HG03103 (cell line): ENCODE results near the gene CPNE5.

Experiments
- ATAC-seq: cut with Tn5 transposase; IDR thresholded peaks from one replicate; pipeline ENCODE4 v1.9.1; 2021; ENCODE audit warnings: low read depth; ENCODE audit not compliant: unreplicated experiment

CPNE5 gene

GRCh38 chr6:36794713-36795065, 44.6 kb downstream of the CPNE5 start:
- ATAC-seq = no peak

DNA sequence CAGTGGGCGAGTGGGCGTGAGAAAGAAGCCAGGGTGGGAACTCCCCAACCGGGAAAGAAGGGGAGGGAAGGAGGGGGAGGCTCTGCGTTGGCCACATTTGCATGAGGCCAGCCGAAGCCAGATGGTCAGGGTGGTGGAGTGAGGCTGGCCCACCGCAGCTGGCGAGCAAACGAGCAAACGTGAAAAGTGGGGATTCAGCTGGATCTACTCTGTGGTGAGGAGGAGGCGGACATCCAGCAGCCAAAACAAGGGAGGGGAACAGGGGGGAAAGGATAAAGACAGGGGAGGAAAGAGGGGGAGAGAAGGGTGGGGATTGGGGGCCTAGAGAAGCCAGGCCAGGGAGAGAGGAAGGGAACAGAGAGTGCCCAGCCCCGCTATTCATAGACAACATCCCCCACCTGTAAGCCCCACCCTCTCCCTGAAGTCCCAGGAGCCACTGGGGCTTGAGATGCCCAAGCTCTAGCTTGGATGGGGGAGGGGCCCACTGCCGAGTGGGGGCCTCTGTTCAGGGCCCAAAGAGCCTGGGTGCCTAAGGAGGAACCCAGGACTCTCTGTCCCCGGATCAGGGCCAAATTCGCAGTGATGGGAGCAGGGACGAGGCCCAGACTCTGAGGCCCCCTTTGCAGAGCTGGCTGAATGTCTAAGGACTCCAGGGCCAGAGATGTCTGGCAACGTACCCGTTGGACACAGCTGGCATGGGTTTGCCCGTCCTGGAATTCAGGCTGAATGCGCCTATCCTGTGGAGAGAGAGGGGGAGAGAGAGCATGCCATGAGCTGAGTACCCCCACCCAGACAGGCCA, 45.1 kb downstream of the CPNE5 start:
- no peak for ATAC-seq

- ATAC-seq = no peak
Observed at GRCh38 chr6:36793296-36793912, 45.8 kb downstream of the CPNE5 start.

DNA sequence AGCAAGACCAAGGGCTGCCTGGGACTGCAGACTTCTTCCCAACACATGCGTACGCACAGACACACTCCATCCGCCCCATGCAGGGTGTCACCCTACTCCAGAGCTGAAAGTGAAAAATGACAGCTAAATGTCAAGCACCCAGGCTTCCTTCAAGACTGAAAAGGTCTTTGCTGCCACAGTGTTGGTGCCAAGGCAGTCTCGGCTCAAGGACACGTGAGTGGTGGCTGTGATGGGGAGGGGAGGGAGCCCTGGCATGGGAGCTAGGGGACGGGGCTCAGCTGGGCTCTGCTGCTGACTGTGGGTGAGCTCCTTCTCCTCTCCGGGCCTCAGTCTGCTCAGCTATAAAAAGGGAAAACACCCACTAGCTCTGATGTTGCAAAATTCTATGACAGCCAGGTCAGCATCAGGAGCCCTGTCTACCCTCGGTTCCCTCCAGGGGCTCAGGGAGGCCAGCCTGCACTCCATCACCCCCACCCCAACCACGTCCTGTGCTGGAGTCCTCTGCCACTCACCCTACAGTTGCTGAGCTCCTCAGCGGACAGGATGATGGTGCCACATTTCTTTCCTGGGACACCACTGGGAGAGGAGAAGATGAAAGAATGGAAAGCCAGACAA, 47.6 kb downstream of the CPNE5 start:
- ATAC-seq = no peak

DNA sequence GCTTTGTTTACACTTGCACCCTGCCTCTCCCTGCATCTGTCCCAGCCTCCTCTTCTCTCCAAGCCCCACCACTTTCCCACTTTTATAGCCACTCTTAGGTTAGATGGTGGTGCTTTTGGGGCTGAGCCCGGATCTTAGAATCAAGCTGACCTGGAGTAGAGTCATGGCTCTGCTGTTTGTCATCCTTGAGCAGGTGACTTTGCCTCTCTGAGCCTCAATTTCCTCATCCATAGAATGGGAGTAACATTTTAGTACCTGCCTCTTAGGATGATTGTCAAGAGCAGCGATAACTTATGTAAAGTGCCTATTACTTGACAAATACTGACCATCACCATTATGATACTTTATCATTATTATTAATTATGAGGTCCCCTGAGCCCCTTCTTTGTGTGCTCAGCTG, 48.2 kb downstream of the CPNE5 start:
- ATAC-seq = no peak

DNA sequence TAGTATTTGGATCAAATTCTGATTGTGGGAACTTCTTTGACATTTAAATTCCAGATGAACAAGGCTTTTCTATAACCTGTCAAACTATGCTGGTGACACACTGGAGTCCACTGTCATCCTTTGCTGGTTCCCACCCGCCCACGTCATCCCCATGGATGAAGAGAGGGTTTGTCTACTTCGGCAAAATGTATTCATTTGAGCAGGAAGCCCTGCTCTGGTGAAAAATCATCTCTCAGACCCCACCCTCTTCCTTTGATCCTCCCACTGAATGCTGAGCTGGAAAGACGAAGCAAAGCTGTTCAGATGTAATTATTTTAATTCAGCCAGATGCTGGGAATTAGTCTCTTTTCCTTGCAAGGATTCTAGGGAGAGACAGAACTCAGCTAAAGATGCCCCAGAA, 50.5 kb downstream of the CPNE5 start:
- no peak for ATAC-seq

GRCh38 chr6:36788186-36788585, 51.1 kb downstream of the CPNE5 start:
- no peak for ATAC-seq

GRCh38 chr6:36787210-36787609, 52.0 kb downstream of the CPNE5 start:
- ATAC-seq = no peak

GRCh38 chr6:36786055-36786675, 53.1 kb downstream of the CPNE5 start:
- no peak for ATAC-seq

DNA sequence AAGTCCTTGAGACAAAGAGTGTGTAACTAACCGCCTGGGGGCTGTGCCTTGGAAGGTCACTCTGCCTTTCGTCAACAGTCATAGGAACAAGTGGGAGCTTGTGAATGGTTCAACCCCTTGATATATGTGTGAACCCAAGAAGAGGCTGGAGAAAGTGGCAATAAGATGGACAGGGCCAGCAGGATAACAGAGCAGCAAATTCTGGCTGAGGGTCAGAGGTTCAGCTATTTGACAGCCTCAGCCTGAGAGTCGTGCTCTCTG, 54.9 kb downstream of the CPNE5 start:
- ATAC-seq = no peak

DNA sequence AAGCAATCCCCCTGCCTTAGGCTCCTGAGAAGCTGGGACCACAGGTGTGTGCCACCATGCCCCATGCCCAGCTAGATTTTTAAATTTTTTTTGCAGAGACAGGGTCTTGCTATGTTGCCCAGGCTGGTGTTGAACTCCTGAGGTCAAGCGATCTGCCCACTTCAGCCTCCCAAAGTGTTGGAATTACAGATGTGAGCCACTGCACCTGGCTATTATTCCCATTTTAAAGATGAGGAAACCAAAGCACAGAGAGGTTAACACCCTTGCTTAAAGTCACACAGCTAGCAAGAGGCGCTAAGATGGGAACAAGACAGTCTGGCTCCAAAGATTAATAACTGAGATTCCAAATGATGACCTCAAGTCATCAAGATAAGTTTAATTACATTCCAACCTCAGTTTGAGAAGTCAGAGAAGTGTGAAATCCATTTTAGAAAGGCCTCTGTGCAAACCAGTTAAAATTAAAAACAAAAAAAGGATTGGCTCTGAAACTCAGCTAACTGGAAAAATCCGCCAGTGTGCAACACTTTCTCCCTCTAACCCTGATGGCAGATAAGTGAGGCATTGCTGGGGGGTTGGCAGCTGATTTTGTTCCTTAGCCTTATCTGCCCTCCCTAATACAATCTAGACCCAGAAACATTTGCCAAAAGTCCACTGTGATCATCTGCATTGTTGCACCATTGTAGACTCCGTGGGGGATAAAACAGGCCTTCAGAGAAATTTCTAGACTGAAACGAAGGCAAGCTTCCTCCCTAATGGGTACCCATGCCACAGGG, 55.5 kb downstream of the CPNE5 start:
- ATAC-seq = no peak

DNA sequence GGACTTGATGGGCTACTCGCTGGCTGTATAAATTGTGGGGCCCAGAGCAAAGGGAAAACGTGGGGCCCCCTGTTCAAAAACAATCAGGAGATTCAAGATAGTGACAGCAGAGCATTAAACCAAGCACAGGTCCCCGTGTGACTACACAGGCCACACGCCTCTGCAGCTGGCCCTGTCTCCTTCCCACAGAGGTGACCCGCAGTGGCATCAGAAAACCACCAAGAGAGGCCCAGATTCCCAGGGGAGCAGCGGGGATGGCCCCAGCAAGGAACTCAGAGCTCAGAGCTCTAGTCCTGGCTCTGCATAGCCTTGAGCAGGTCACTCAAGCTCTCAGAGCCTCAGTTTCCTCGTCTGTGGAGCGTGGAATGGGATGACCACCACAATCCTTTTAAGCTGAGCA, 57.6 kb downstream of the CPNE5 start:
- ATAC-seq = no peak

DNA sequence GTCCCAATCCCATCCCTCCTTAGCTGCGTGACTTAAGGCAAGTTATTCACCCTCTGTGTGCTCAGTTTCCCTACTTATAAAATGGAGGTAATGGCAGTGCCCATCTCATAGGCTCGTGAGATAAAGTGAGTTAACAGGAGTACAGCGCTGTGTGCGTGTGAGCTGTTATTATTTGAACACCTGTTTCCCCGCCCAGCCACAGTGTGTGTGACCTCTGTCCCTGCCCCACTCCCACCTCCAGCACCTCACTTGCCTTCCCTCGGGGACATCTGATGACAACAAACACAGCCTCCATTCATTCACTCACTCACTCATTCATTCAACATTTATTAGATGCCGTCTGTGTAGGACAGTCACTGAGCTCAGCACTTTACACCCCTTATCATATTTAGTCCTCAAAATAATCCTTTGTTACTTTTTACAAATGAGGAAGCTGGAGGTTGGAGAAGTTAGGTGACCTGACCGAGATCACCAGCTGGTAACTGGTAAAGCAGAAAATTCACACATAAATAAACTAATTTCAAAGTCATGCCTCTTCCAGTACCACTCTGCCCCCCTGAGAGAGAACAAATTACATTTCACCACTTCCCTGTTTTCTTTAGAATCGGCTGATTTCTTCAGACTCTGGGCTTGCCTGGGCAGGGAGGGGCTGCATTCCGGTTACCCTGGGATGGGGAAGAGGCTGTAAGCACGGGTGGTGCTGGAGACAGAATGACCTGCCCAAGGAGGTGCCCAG, 58.6 kb downstream of the CPNE5 start:
- no peak for ATAC-seq

DNA sequence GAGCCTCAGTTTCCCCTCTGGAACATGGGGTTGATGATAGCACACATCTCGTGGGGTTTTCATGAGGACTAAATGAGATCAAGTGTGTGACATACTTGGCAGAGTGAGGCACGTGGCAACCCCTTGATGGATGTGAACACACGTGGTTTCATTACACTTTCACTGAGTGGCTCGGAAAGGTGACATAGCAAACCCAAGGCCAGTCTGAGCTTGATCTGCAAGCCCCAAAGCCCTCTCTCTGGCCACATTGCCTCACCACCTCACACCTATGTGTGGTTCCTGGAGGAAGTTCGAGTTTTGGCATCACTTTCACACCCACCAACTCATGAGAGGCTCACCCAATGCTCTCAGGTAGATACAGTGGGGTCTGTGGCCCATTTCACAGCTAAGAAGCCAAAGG, 60.0 kb downstream of the CPNE5 start:
- ATAC-seq = no peak

DNA sequence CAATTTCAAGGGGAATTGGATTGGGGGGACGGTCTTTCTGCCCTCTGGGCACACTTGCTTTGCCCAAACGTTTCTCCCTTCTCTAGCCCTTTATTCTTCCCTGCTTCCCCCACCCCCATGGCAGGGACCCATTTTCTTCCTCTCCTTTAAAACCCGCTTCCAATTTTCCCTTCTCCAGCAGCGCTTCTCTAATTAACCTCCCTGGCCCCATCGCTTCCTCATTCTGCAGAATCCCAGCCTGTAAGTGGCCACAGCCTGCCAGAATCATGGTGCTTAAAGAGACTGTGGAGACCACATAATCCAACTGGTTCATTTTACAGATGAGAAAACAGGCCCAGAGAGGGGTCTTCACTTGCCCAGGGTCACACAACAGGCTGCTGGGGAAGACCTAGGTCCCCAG, 61.4 kb downstream of the CPNE5 start:
- ATAC-seq = no peak

DNA sequence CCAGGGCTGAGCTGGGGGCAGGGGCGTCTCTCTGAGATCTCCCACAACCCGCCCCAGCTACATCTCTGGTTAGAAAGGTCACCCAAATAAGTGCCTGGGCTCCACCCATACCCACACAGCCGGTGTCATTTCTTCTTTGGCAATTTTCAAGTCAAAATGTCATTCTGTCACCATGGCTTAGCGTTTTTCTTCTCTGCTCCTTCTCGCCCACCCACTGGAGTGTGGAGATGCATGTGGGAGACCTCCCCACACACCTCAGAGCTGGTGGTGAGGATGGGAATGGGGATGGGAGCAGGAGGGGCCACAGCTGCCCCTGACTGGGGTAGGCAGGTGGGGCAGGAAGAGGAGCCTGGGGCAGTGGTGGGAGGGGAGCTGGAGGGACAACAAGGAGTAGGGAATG, 63.1 kb downstream of the CPNE5 start:
- ATAC-seq = no peak

DNA sequence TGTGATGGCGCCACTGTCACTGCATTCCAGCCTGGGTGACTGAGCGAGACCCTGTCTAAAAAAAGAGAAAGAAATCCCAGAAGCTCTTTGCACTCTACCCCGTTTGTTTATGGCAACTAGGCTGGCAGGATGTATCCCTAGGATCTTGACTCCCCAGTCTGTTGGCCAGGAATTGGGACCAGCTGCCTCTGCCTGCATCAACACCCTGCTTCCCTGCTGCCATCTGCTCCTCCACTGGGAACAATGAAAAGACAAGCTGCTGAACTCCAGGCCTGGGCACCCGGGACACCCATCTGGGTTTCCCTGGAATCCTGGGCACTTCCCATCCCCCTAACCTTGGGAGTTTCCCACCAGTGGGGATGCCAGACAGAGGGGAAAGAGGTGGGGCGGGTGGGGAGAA, 64.9 kb downstream of the CPNE5 start:
- ATAC-seq = no peak

DNA sequence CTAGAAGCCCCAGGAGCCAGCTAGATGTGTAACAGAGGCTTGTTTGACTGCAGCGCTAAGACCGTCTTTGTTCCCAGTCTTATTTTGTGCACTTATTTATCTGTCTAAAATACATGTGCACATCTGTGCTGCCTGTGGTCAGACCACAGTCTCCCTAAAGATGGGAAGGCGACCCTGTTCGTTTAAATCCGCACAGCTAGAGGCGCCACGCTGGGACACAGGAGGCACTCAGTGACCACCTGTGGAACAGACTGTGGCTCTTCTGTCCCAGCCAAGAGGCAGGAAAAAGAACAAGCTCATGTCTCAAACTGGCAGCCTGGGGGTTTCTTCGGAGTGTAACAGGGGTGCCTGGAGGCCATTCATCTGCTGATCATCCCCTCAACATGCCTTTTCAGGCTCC, 66.8 kb downstream of the CPNE5 start:
- no peak for ATAC-seq

DNA sequence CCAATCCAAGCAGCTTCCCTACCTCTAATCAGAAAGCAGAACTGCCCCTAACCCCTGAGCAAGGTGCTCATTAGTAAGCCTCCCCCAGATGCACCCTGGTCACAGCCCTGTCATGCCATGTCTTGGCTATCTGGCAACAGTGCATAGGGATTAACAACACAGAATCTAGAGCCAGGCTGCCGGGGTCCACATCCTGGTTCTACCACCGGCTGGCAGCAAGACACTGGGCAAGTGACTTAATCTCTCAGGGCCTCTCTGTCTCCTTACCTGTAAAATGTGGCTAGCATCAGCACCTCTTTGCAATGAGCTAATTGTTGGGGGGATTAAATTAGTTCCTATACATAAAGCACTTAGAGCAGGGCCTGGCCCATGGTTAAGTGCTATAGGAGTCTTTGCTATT, 68.1 kb downstream of the CPNE5 start:
- ATAC-seq = no peak

GRCh38 chr6:36769676-36770499, 69.4 kb downstream of the CPNE5 start:
- no peak for ATAC-seq
